Fibroblast of lung (primary cell): Measurements from ENCODE around the gene HDC.

ENCODE experiments used
- CTCF ChIP-seq, 2 donors: IDR thresholded peaks in 1 of 2; conservative IDR thresholded peaks in 1 of 2; 1 replicate in 1 of 2; 2 replicates in 1 of 2; pipeline ENCODE4 v1.5.1; 2011 to 2012; ENCODE audit warnings: low read length in 2 of 2, control low read depth in 1 of 2, inconsistent platforms in 1 of 2, low read depth in 1 of 2, mild to moderate bottlenecking in 1 of 2
- EZH2 ChIP-seq: IDR thresholded peaks from 2 replicates; pipeline ENCODE4 v1.5.1; 2012; ENCODE audit warnings: low read length, control low read depth, mild to moderate bottlenecking; ENCODE audit errors: missing control alignments

GRCh38 chr15:50250760-50251394, 14.6 kb downstream of the HDC start:
- TF ChIP-seq CTCF (conservative IDR thresholded peaks at IDR 0.05 in 1 of 2, IDR thresholded peaks at IDR 0.05 in 1 of 2; ENCODE audit: low read depth in 1 of 2, low read length in 2 of 2): no peak
- TF ChIP-seq EZH2: no peak
